H9 (cell line): ENCODE results near the gene KCNK10. TPM values are rescaled to one million over a fixed set of nuclear protein-coding genes. Genes with fewer than 3 reads are reported as not detected.

Experiments
- DNase-seq: peaks from one replicate; pipeline ENCODE4 v3.0.0-alpha.2; 2017
- H2AFZ ChIP-seq: one replicate; pipeline ENCODE4 v1.6.1; 2013; ENCODE audit warnings: mild to moderate bottlenecking, low read length, control low read depth, moderate library complexity
- H2AK5ac ChIP-seq: 2 replicates; pipeline ENCODE4 v1.6.1; 2013; ENCODE audit warnings: low read length, control low read depth, mixed read lengths; ENCODE audit not compliant: insufficient read length
- H2BK120ac ChIP-seq: one replicate; pipeline ENCODE4 v1.6.1; 2013; ENCODE audit warnings: low read depth, mild to moderate bottlenecking, low read length, control low read depth, inconsistent platforms; ENCODE audit not compliant: poor library complexity, severe bottlenecking
- H2BK12ac ChIP-seq: 2 replicates; pipeline ENCODE4 v1.6.1; 2013; ENCODE audit warnings: low read length, control low read depth, mixed read lengths, low read depth; ENCODE audit not compliant: insufficient read length
- H2BK15ac ChIP-seq: 2 replicates; pipeline ENCODE4 v1.6.1; 2013; ENCODE audit warnings: low read depth, low read length, control low read depth
- H2BK20ac ChIP-seq: one replicate; pipeline ENCODE4 v1.6.1; 2013; ENCODE audit warnings: low read depth, mild to moderate bottlenecking, low read length, control low read depth, inconsistent platforms; ENCODE audit not compliant: poor library complexity, severe bottlenecking
- H2BK5ac ChIP-seq: 2 replicates; pipeline ENCODE4 v1.6.1; 2013; ENCODE audit warnings: low read length, control low read depth, mixed read lengths; ENCODE audit not compliant: insufficient read length
- H3K14ac ChIP-seq: 2 replicates; pipeline ENCODE4 v1.6.1; 2013; ENCODE audit warnings: low read length, control low read depth; ENCODE audit not compliant: insufficient read depth
- H3K18ac ChIP-seq: 2 replicates; pipeline ENCODE4 v1.6.1; 2013; ENCODE audit warnings: low read depth, mild to moderate bottlenecking, mixed read lengths, low read length, control low read depth; ENCODE audit not compliant: insufficient read length
- H3K23ac ChIP-seq: 2 replicates; pipeline ENCODE4 v1.6.1; 2013; ENCODE audit warnings: low read length, control low read depth, mixed read lengths, low read depth; ENCODE audit not compliant: insufficient read length
- H3K23me2 ChIP-seq: 2 replicates; pipeline ENCODE4 v1.6.1; 2013; ENCODE audit warnings: low read depth, mild to moderate bottlenecking, mixed read lengths, low read length, control low read depth; ENCODE audit not compliant: insufficient read length, poor library complexity, severe bottlenecking
- H3K27ac ChIP-seq: 2 replicates; pipeline ENCODE4 v1.5.1; 2013; ENCODE audit warnings: low read length, control low read depth, mixed read lengths, low read depth; ENCODE audit not compliant: insufficient read length
- H3K27me3 ChIP-seq: 2 replicates; pipeline ENCODE4 v1.6.1; 2013; ENCODE audit warnings: low read length, control low read depth, inconsistent platforms; ENCODE audit not compliant: insufficient read depth
- H3K4ac ChIP-seq: 2 replicates; pipeline ENCODE4 v1.6.1; 2013; ENCODE audit warnings: low read depth, mild to moderate bottlenecking, control low read depth, inconsistent platforms, low read length, moderate library complexity
- H3K4me1 ChIP-seq: 2 replicates; pipeline ENCODE4 v1.6.1; 2013; ENCODE audit warnings: low read length, control low read depth, inconsistent platforms; ENCODE audit not compliant: insufficient read depth
- H3K4me2 ChIP-seq: 2 replicates; pipeline ENCODE4 v1.6.1; 2013; ENCODE audit warnings: low read length, control low read depth, mixed read lengths; ENCODE audit not compliant: insufficient read length, insufficient read depth
- H3K56ac ChIP-seq: 2 replicates; pipeline ENCODE4 v1.6.1; 2013; ENCODE audit warnings: low read depth, mild to moderate bottlenecking, mixed read lengths, low read length, control low read depth; ENCODE audit not compliant: insufficient read length
- H3K79me1 ChIP-seq: 2 replicates; pipeline ENCODE4 v1.6.1; 2013; ENCODE audit warnings: low read depth, mild to moderate bottlenecking, moderate library complexity, low read length, control low read depth, inconsistent platforms; ENCODE audit not compliant: insufficient read depth, poor library complexity, severe bottlenecking
- H3K79me2 ChIP-seq: 2 replicates; pipeline ENCODE4 v1.6.1; 2013; ENCODE audit warnings: low read length, control low read depth, inconsistent platforms; ENCODE audit not compliant: insufficient read depth
- H3K9ac ChIP-seq: 2 replicates; pipeline ENCODE4 v1.6.1; 2013; ENCODE audit warnings: low read length, control low read depth, mixed read lengths; ENCODE audit not compliant: insufficient read length; ENCODE audit errors: extremely low read depth
- H3K9me3 ChIP-seq: one replicate; pipeline ENCODE4 v1.6.1; 2013; ENCODE audit warnings: low read depth, low read length, inconsistent platforms; ENCODE audit not compliant: control insufficient read depth
- H3T11ph ChIP-seq: one replicate; pipeline ENCODE4 v1.6.1; 2013; ENCODE audit warnings: mild to moderate bottlenecking, low read length, control low read depth, inconsistent platforms
- H4K20me1 ChIP-seq: one replicate; pipeline ENCODE4 v1.6.1; 2013; ENCODE audit not compliant: control insufficient read depth, insufficient read length, insufficient read depth
- H4K5ac ChIP-seq: 2 replicates; pipeline ENCODE4 v1.6.1; 2013; ENCODE audit warnings: low read depth, mild to moderate bottlenecking, mixed read lengths, low read length, control low read depth; ENCODE audit not compliant: insufficient read length
- H4K8ac ChIP-seq: replicated peaks from 2 replicates; pipeline ENCODE4 v1.6.1; 2013; ENCODE audit warnings: low read length, control low read depth, mixed read lengths, low read depth; ENCODE audit not compliant: insufficient read length
- H4K91ac ChIP-seq: 2 replicates; pipeline ENCODE4 v1.6.1; 2013; ENCODE audit warnings: low read depth, mild to moderate bottlenecking, moderate library complexity, mixed read lengths, low read length, control low read depth; ENCODE audit not compliant: insufficient read length
- H3K27ac Mint-ChIP-seq, 3 experiments: 2 replicates in 2 of 3; 3 replicates in 1 of 3; pipeline ENCODE4 v1.8.0; 2020 to 2021; ENCODE audit warnings: mixed read lengths in 3 of 3, mild to moderate bottlenecking in 1 of 3, moderate library complexity in 1 of 3
- H3K27me3 Mint-ChIP-seq: 2 replicates; pipeline ENCODE4 v1.8.0; 2021; ENCODE audit warnings: low read depth, mild to moderate bottlenecking, moderate library complexity, mixed read lengths
- H3K36me3 Mint-ChIP-seq, 3 experiments: 2 replicates in 2 of 3; 3 replicates in 1 of 3; pipeline ENCODE4 v1.8.0; 2020 to 2021; ENCODE audit warnings: low read depth in 3 of 3, mixed read lengths in 3 of 3; ENCODE audit not compliant: insufficient read depth in 1 of 3
- H3K4me1 Mint-ChIP-seq, 2 experiments: 2 replicates each; pipeline ENCODE4 v1.8.0; 2020; ENCODE audit warnings: mixed read lengths in 2 of 2
- H3K4me3 Mint-ChIP-seq, 2 experiments: 2 replicates in 1 of 2; 3 replicates in 1 of 2; pipeline ENCODE4 v1.8.0; 2020 to 2021; ENCODE audit warnings: mild to moderate bottlenecking in 2 of 2, mixed read lengths in 2 of 2, moderate library complexity in 1 of 2
- H3K9me3 Mint-ChIP-seq, 2 experiments: 2 replicates in 1 of 2; 3 replicates in 1 of 2; pipeline ENCODE4 v1.8.0; 2020; ENCODE audit warnings: mild to moderate bottlenecking in 2 of 2, mixed read lengths in 2 of 2, moderate library complexity in 1 of 2
- CTCF ChIP-seq: fragments of 200-600 bp; sonication (generic); conservative IDR thresholded peaks from 3 replicates; pipeline ENCODE4 v1.8.0; 2021; ENCODE audit warnings: antibody characterized with exemption, mild to moderate bottlenecking
- WGBS: extraction: QIAGEN DNeasy Blood & Tissue Kit; methylation state at CpG from one replicate; pipeline ENCODE4 v1.1.7; 2013; ENCODE audit warnings: missing lambda C conversion rate, low lambda C conversion rate, mixed read lengths; ENCODE audit not compliant: insufficient read length; ENCODE audit errors: extremely low coverage; 5-methylcytosine and 5-hydroxymethylcytosine counted together
- total RNA-seq: library from RNA; stranded (reverse); gene quantifications from 2 replicates; pipeline ENCODE4 v1.2.1, GENCODE V29; 2021

The KCNK10 gene
- total RNA-seq, 1 experiment from 2014 or later, result 0.33 TPM

DNA sequence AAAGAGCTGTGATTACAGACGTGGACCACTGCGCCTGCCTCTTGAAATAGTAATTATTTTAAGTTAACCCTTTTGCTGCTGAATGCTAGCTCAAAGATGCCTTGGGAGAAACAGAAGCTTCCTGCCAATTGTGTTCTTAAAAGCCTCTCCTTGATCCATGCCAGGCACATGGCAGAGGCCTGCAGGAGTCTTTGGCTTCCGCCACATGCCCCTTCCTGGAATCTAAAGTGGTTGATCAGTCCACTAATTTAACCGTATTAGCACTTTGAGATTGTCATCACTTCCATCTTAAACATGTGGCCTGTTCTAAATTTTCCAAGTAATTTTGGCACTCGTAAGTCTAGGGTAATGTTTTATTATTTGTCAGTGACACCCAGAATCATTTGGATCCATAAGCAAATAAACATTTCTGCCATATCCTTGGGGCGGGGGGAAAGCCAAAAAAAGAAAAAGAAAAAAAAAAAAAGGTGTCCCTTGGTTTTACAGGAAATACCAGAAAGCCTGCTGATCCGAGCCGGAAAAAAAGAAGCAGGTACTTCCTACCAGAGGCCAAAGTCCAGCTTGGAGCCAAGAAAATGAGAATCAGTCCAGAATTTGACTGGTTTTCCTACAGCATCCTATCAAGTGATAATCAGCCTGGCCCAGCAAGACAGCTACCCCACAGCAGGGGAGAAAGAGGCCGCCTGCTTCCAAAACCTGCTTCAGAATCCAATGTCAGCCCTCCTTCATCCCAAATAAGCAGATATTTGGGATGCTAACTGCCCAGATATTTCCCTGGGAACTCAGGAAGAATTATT is 104.8 kb downstream of the KCNK10 start:
- Histone ChIP-seq H3K9ac (no peak overlapping the region), H3K9me3 (peaks cover 7% of the 10 kb centered on the region), H2BK12ac (no peak overlapping the region), H3K4me2 (no peak overlapping the region), H3K27ac (no peak overlapping the region), H3K4ac (no peak overlapping the region), H3K23ac (no peak overlapping the region), H3K14ac (no peak overlapping the region), H3K18ac (no peak overlapping the region), H2AFZ (no peak overlapping the region), H4K91ac (no peak overlapping the region), H2BK15ac (no peak overlapping the region), H3K4me1 (no peaks in the 10 kb centered on the region), H3K79me1 (no peaks in the 10 kb centered on the region), H3K27me3 (no peaks in the 10 kb centered on the region), H4K8ac (no peak overlapping the region), H3K23me2 (no peaks in the 10 kb centered on the region), H2BK5ac (no peak overlapping the region), H3K79me2 (no peaks in the 10 kb centered on the region), H4K20me1 (no peaks in the 10 kb centered on the region), H3T11ph (no peak overlapping the region), H2BK120ac (no peak overlapping the region), H3K56ac (no peak overlapping the region), H4K5ac (no peak overlapping the region), H2AK5ac (no peak overlapping the region), H2BK20ac (no peak overlapping the region)
- TF ChIP-seq CTCF, result no peak
- no CpG with 5 or more reads among the region's 9 CpGs for WGBS
- H3K4me3 Mint-ChIP-seq, result peak overlapping the region in 1 of 2 experiments; percentile 17; a peak in 1 of 5 replicates
- DNase-seq, result no peak
- H3K9me3 Mint-ChIP-seq, result peaks cover 15 to 23% of the 10 kb centered on the region in 2 experiments
- H3K27me3 Mint-ChIP-seq, result no peaks in the 10 kb centered on the region
- H3K36me3 Mint-ChIP-seq, result peaks cover 0 to 14% (median 1%) of the 10 kb centered on the region in 3 experiments; a peak in 4 of 7 replicates
- H3K4me1 Mint-ChIP-seq, result no peaks in the 10 kb centered on the region
- H3K27ac Mint-ChIP-seq, result no peak overlapping the region
